ENCODE data around the gene CGB1. TPM values are rescaled to one million over a fixed set of nuclear protein-coding genes. Genes with fewer than 3 reads are reported as not detected.

Gene CGB1
- total RNA-seq, 1 experiment from 2014 or later: not detected

DNA sequence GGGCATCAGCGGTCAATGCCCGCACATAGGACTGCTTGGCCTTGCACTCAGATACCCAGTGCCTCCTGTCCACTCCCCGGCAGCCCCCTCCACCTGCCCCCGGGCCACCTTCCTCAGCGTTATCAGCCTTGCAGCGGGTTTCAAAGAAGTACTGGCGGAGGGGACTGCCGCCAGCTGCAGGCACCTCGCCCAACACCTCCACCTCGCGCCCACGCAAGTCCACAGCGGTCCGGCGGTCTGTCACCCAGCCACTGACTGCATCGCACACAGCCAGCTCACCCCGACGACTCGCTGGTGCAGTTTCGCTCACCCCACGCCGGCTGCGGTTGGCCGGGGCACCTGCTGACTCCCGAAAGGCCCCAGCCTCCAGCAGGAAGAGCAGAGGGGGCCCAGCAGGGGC is 24.8 kb upstream of the CGB1 start:
- Mint-ChIP-seq H3K36me3 (ENCODE audit: insufficient read depth in 1 of 3, low read depth in 3 of 3) (no peaks in the 10 kb centered on the region; a peak in 1 of 7 replicates), H3K4me3 (no peak overlapping the region), H3K4me1 (peaks cover 37 to 50% of the 10 kb centered on the region in 2 experiments), H3K27ac (no peak overlapping the region), H3K9me3 (peaks cover 0 to 2% of the 10 kb centered on the region in 2 experiments; a peak in 1 of 5 replicates), H3K27me3 (ENCODE audit: low read depth) (peaks cover 76% of the 10 kb centered on the region)
- Histone ChIP-seq H3K14ac (ENCODE audit: insufficient read depth, low read length) (no peak overlapping the region), H3K4ac (ENCODE audit: low read depth, low read length) (no peak overlapping the region), H2BK15ac (ENCODE audit: low read depth, low read length) (no peak overlapping the region), H2BK5ac (ENCODE audit: insufficient read length, low read length) (no peak overlapping the region), H3K79me1 (ENCODE audit: insufficient read depth, low read depth, low read length, poor library complexity, severe bottlenecking) (no peaks in the 10 kb centered on the region), H2AFZ (ENCODE audit: low read length) (no peak overlapping the region), H2AK5ac (ENCODE audit: insufficient read length, low read length) (no peak overlapping the region), H2BK12ac (ENCODE audit: insufficient read length, low read depth, low read length) (no peak overlapping the region), H3K79me2 (ENCODE audit: insufficient read depth, low read length) (no peaks in the 10 kb centered on the region), H3T11ph (ENCODE audit: low read length) (no peak overlapping the region), H3K27ac (ENCODE audit: insufficient read length, low read depth, low read length) (no peak overlapping the region), H3K9me3 (ENCODE audit: control insufficient read depth, low read depth, low read length) (no peaks in the 10 kb centered on the region), H3K4me2 (ENCODE audit: insufficient read depth, insufficient read length, low read length) (no peak overlapping the region), H3K23ac (ENCODE audit: insufficient read length, low read depth, low read length) (no peak overlapping the region), H3K23me2 (ENCODE audit: insufficient read length, low read depth, low read length, poor library complexity, severe bottlenecking) (peaks cover 8% of the 10 kb centered on the region), H4K91ac (ENCODE audit: insufficient read length, low read depth, low read length) (no peak overlapping the region), H3K56ac (ENCODE audit: insufficient read length, low read depth, low read length) (no peak overlapping the region), H3K4me1 (ENCODE audit: insufficient read depth, low read length) (peaks cover 2% of the 10 kb centered on the region; the same call in 1 of the 2 replicates), H2BK20ac (ENCODE audit: low read depth, low read length, poor library complexity, severe bottlenecking) (no peak overlapping the region), H2BK120ac (ENCODE audit: low read depth, low read length, poor library complexity, severe bottlenecking) (no peak overlapping the region), H3K27me3 (ENCODE audit: insufficient read depth, low read length) (peaks cover 16% of the 10 kb centered on the region; the same call in 1 of the 2 replicates), H4K8ac (replicated peaks; ENCODE audit: insufficient read length, low read depth, low read length) (no peak overlapping the region), H4K5ac (ENCODE audit: insufficient read length, low read depth, low read length) (no peak overlapping the region), H3K9ac (ENCODE audit: extremely low read depth, insufficient read length, low read length) (no peak overlapping the region), H3K18ac (ENCODE audit: insufficient read length, low read depth, low read length) (no peak overlapping the region), H4K20me1 (ENCODE audit: control insufficient read depth, insufficient read depth, insufficient read length) (no peaks in the 10 kb centered on the region)
- no CpG with 5 or more reads among the region's 25 CpGs for WGBS (ENCODE audit: extremely low coverage, insufficient read length, low lambda C conversion rate)
- TF ChIP-seq, protein P1, sequence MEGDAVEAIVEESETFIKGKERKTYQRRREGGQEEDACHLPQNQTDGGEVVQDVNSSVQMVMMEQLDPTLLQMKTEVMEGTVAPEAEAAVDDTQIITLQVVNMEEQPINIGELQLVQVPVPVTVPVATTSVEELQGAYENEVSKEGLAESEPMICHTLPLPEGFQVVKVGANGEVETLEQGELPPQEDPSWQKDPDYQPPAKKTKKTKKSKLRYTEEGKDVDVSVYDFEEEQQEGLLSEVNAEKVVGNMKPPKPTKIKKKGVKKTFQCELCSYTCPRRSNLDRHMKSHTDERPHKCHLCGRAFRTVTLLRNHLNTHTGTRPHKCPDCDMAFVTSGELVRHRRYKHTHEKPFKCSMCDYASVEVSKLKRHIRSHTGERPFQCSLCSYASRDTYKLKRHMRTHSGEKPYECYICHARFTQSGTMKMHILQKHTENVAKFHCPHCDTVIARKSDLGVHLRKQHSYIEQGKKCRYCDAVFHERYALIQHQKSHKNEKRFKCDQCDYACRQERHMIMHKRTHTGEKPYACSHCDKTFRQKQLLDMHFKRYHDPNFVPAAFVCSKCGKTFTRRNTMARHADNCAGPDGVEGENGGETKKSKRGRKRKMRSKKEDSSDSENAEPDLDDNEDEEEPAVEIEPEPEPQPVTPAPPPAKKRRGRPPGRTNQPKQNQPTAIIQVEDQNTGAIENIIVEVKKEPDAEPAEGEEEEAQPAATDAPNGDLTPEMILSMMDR (conservative IDR thresholded peaks at IDR 0.05): no peak
- DNase-seq: no peak

Data from H9 (cell line).